HS-5 (cell line): ENCODE data around the gene PTPRR.
"Not testable (repeated sequence)": the region's sequence is repeated elsewhere in the genome, so short reads cannot be mapped to it uniquely, and the experiment has no call there.

Experiments used
- DNase-seq: peaks from one replicate; pipeline ENCODE4 v3.0.0-alpha.2; 2012; ENCODE audit warnings: low read depth

Gene PTPRR

GRCh38 chr12:70747445-70748260, 172.9 kb downstream of the PTPRR start:
- DNase-seq = no peak

- DNase-seq = no peak
Measured at GRCh38 chr12:70745048-70745447, 175.5 kb downstream of the PTPRR start.

- no peak for DNase-seq
Measured at GRCh38 chr12:70744178-70744577, 176.4 kb downstream of the PTPRR start.

GRCh38 chr12:70741256-70741655, 179.3 kb downstream of the PTPRR start:
- DNase-seq = no peak

GRCh38 chr12:70739756-70740155, 180.8 kb downstream of the PTPRR start:
- DNase-seq = no peak

- no peak for DNase-seq
Measured at GRCh38 chr12:70736351-70737133, 184.0 kb downstream of the PTPRR start.

- DNase-seq = not testable (repeated sequence)
Measured at GRCh38 chr12:70735197-70735596, 185.3 kb downstream of the PTPRR start.

GRCh38 chr12:70733385-70733784, 187.2 kb downstream of the PTPRR start:
- DNase-seq = no peak

GRCh38 chr12:70732287-70732686, 188.3 kb downstream of the PTPRR start:
- no peak for DNase-seq

- no peak for DNase-seq
Measured at GRCh38 chr12:70730675-70731180, 189.8 kb downstream of the PTPRR start.

GRCh38 chr12:70724444-70724843, 196.1 kb downstream of the PTPRR start:
- DNase-seq = no peak

GRCh38 chr12:70722584-70723343, 197.8 kb downstream of the PTPRR start:
- DNase-seq = no peak

GRCh38 chr12:70721656-70722357, 198.7 kb downstream of the PTPRR start:
- no peak for DNase-seq

GRCh38 chr12:70721216-70721615, 199.3 kb downstream of the PTPRR start:
- no peak for DNase-seq

- DNase-seq = no peak
Measured at GRCh38 chr12:70719672-70720420, 200.7 kb downstream of the PTPRR start.

- no peak for DNase-seq
Measured at GRCh38 chr12:70719071-70719470, 201.5 kb downstream of the PTPRR start.

- DNase-seq = no peak
Measured at GRCh38 chr12:70711831-70712230, 208.7 kb downstream of the PTPRR start.

GRCh38 chr12:70709022-70709421, 211.5 kb downstream of the PTPRR start:
- no peak for DNase-seq

- DNase-seq = no peak
Measured at GRCh38 chr12:70706611-70707010, 213.9 kb downstream of the PTPRR start.

GRCh38 chr12:70698345-70698744, 222.2 kb downstream of the PTPRR start:
- DNase-seq = no peak
